Loucy (cell line): Measurements from ENCODE around the gene PARN.

Source experiments
- H2AFZ ChIP-seq: fragments of 200-600 bp; sonication (generic); 2 replicates; pipeline ENCODE4 v1.6.0; 2016; ENCODE audit warnings: antibody characterized with exemption, mild to moderate bottlenecking, low read length, moderate library complexity
- H3F3A ChIP-seq: fragments of 200-600 bp; 2 replicates; pipeline ENCODE4 v1.6.0; 2016; ENCODE audit warnings: antibody characterized with exemption, low read depth, mild to moderate bottlenecking
- H3K27me3 ChIP-seq: fragments of 200-600 bp; sonication (generic); 2 replicates; pipeline ENCODE4 v1.6.1; 2014; ENCODE audit warnings: low read length, mild to moderate bottlenecking; ENCODE audit not compliant: insufficient read depth, poor library complexity, severe bottlenecking
- H3K36me3 ChIP-seq: fragments of 200-600 bp; sonication (generic); 2 replicates; pipeline ENCODE4 v1.6.1; 2016; ENCODE audit warnings: low read length; ENCODE audit not compliant: insufficient read depth
- H3K4me1 ChIP-seq: fragments of 200-600 bp; sonication (generic); 2 replicates; pipeline ENCODE4 v1.5.1; 2014; ENCODE audit warnings: low read length, mild to moderate bottlenecking; ENCODE audit not compliant: insufficient read depth, poor library complexity, severe bottlenecking
- H3K4me2 ChIP-seq: fragments of 200-600 bp; sonication (generic); 2 replicates; pipeline ENCODE4 v1.6.0; 2014; ENCODE audit warnings: antibody characterized with exemption, low read length, low read depth, mild to moderate bottlenecking; ENCODE audit not compliant: poor library complexity, severe bottlenecking
- H3K4me3 ChIP-seq: fragments of 200-600 bp; sonication (generic); 2 replicates; pipeline ENCODE4 v1.5.1; 2014; ENCODE audit warnings: low read length, mild to moderate bottlenecking, mixed read lengths; ENCODE audit not compliant: poor library complexity, severe bottlenecking
- H3K79me2 ChIP-seq: fragments of 200-600 bp; sonication (generic); 2 replicates; pipeline ENCODE4 v1.6.1; 2014; ENCODE audit warnings: low read length; ENCODE audit not compliant: insufficient read depth
- H3K9ac ChIP-seq: fragments of 200-600 bp; sonication (generic); 2 replicates; pipeline ENCODE4 v1.6.0; 2014; ENCODE audit warnings: mild to moderate bottlenecking, low read depth, low read length, moderate library complexity; ENCODE audit not compliant: poor library complexity, severe bottlenecking
- H3K9me2 ChIP-seq: fragments of 200-600 bp; sonication (generic); replicated peaks from 2 replicates; pipeline ENCODE4 v1.6.1; 2016; ENCODE audit warnings: low read depth, low read length, mixed read lengths
- H3K9me3 ChIP-seq: fragments of 200-600 bp; sonication (generic); 2 replicates; pipeline ENCODE4 v1.6.1; 2014; ENCODE audit warnings: mild to moderate bottlenecking, antibody characterized with exemption, low read length, low read depth; ENCODE audit not compliant: insufficient read depth
- H4K20me1 ChIP-seq: fragments of 200-600 bp; sonication (generic); 2 replicates; pipeline ENCODE4 v1.6.0; 2014; ENCODE audit warnings: antibody characterized with exemption, low read length, mild to moderate bottlenecking; ENCODE audit not compliant: insufficient read depth, poor library complexity, severe bottlenecking
- EZH2phosphoT487 ChIP-seq: fragments of 200-600 bp; IDR thresholded peaks from 2 replicates; pipeline ENCODE4 v1.6.1; 2018; ENCODE audit warnings: antibody characterized with exemption, mild to moderate bottlenecking, moderate library complexity, borderline replicate concordance
- TF ChIP-seq, protein P1 (sequence below): fragments of 200-600 bp; sonication (generic); conservative IDR thresholded peaks from 2 replicates; pipeline ENCODE4 v1.5.1; 2014; ENCODE audit warnings: mild to moderate bottlenecking, antibody characterized with exemption, low read length

PARN gene

DNA sequence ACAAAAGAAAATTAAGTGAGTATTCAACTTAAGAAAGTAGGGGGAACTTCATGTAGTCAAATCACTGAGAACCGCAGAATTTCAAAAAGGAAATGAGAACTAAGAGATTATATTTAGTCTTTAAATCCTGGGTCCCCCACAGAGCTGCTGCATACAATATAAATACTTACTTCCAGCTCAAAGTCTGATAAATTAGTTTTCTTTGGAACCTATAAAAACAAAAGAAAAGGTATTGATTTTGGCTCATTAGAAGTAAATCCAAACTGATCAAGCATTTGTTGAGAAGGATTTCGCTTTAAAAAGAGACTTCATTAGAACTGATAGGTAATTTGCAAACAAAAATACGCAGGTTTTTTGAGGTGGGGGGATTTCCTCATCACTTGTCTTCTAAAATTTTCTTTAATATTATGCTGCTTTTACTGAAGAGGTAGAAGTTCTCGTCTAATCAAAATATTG, 21.9 kb downstream of the PARN start:
- Histone ChIP-seq H3K27me3 (no peaks in the 10 kb centered on the region), H3K9me2 (no peaks in the 10 kb centered on the region), H3K4me2 (no peak overlapping the region), H3K4me3 (no peak overlapping the region), H3K79me2 (no peaks in the 10 kb centered on the region), H3F3A (no peaks in the 10 kb centered on the region), H3K4me1 (no peaks in the 10 kb centered on the region), H4K20me1 (no peaks in the 10 kb centered on the region), H3K36me3 (peaks cover 33% of the 10 kb centered on the region; the same call in 1 of the 2 replicates), H3K9me3 (no peaks in the 10 kb centered on the region), H2AFZ (no peak overlapping the region), H3K9ac (no peak overlapping the region)
- TF ChIP-seq, protein P1, sequence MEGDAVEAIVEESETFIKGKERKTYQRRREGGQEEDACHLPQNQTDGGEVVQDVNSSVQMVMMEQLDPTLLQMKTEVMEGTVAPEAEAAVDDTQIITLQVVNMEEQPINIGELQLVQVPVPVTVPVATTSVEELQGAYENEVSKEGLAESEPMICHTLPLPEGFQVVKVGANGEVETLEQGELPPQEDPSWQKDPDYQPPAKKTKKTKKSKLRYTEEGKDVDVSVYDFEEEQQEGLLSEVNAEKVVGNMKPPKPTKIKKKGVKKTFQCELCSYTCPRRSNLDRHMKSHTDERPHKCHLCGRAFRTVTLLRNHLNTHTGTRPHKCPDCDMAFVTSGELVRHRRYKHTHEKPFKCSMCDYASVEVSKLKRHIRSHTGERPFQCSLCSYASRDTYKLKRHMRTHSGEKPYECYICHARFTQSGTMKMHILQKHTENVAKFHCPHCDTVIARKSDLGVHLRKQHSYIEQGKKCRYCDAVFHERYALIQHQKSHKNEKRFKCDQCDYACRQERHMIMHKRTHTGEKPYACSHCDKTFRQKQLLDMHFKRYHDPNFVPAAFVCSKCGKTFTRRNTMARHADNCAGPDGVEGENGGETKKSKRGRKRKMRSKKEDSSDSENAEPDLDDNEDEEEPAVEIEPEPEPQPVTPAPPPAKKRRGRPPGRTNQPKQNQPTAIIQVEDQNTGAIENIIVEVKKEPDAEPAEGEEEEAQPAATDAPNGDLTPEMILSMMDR: no peak
- no peak for TF ChIP-seq EZH2phosphoT487

DNA sequence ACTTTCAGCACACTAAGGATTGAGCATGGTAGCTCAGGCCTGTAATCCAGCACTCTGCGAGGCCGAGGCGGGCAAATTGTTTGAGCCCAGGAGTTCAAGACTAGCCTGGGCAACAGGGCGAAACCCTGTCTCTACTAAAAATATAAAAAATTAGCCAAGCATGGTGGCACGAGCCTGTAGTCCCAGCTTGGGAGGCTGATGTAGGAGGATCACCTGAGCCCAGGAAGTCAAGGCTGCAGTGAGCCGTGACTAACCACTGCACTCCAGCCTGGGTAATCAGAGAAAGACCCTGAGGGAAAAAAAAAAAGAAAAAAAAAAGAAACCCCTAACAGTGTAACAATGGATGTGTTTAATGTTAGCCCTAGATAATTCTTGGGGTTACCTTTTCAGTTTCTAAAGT, 24.0 kb downstream of the PARN start:
- H3K9me3 ChIP-seq: no peaks in the 10 kb centered on the region
- no peaks in the 10 kb centered on the region for H3F3A ChIP-seq
- no peak overlapping the region for H3K4me2 ChIP-seq
- H3K4me3 ChIP-seq: no peak overlapping the region
- no peak overlapping the region for H2AFZ ChIP-seq
- H3K9ac ChIP-seq: no peak overlapping the region
- no peaks in the 10 kb centered on the region for H3K9me2 ChIP-seq
- H3K27me3 ChIP-seq: no peaks in the 10 kb centered on the region
- no peaks in the 10 kb centered on the region for H3K79me2 ChIP-seq
- TF ChIP-seq EZH2phosphoT487: no peak
- peaks cover 29% of the 10 kb centered on the region; the same call in 1 of the 2 replicates for H3K36me3 ChIP-seq
- H4K20me1 ChIP-seq: no peaks in the 10 kb centered on the region
- H3K4me1 ChIP-seq: no peaks in the 10 kb centered on the region

DNA sequence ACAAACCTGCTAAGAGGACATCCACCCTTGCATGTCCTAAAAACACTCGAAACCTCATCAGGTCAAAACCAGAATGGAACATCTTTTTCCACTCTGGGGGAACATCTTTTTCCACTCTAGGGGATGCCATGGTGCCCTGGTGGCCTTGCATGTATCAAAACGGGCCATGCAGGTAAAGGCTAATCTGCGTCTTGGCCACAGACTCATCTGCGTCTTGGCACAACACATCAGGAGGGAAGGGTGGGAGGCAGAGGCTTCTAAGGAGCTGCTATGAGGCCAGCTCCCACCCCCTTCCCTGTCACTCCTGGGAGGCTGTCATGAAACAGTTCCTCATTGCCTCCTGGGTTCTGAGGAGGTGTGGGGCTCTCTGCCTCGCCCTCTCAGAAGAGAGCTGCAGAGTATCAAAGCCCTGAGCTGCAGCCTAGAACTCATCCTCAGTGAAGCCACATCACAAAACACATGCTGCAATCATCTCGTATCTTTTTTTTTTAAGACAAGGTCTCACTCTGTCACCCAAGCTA, 27.6 kb downstream of the PARN start:
- Histone ChIP-seq H2AFZ (no peak overlapping the region), H4K20me1 (no peaks in the 10 kb centered on the region), H3K4me1 (no peaks in the 10 kb centered on the region), H3F3A (no peaks in the 10 kb centered on the region), H3K9me3 (no peaks in the 10 kb centered on the region), H3K9ac (no peak overlapping the region), H3K9me2 (no peaks in the 10 kb centered on the region), H3K4me2 (no peak overlapping the region), H3K79me2 (no peaks in the 10 kb centered on the region), H3K36me3 (peaks cover 17% of the 10 kb centered on the region; the same call in 1 of the 2 replicates), H3K4me3 (no peak overlapping the region), H3K27me3 (no peaks in the 10 kb centered on the region)
- TF ChIP-seq EZH2phosphoT487: no peak
- TF ChIP-seq, protein P1: no peak

DNA sequence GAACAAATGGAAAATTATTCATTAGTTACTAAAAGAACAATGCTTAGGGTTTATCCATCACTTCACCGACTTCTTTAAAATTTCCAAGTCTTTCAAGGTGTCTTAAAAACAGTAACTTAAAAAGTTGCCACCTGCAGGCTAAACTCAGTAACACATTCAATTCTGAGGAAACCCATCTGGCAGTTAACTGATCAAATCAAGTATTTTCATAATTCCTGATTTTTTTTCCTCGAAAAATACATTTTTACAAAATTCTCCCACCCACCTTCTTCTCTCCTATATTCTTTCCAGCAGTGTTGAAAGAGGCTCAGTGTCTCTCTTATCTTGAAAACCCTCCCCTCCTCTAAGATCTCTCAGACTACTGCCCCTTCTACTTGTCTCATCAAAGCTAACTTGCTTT, 29.9 kb downstream of the PARN start:
- Histone ChIP-seq H2AFZ (no peak overlapping the region), H3K9me2 (no peaks in the 10 kb centered on the region), H3K4me2 (no peak overlapping the region), H4K20me1 (no peaks in the 10 kb centered on the region), H3K9ac (no peak overlapping the region), H3F3A (no peaks in the 10 kb centered on the region), H3K4me1 (no peaks in the 10 kb centered on the region), H3K27me3 (no peaks in the 10 kb centered on the region), H3K9me3 (no peaks in the 10 kb centered on the region), H3K79me2 (no peaks in the 10 kb centered on the region), H3K4me3 (no peak overlapping the region), H3K36me3 (peaks cover 8% of the 10 kb centered on the region; the same call in 1 of the 2 replicates)
- no peak for TF ChIP-seq EZH2phosphoT487
- TF ChIP-seq, protein P1: peak; percentile 44
